NCI-H526 treated with DMSO at 0.1 percent for 48 hours (cell line): ENCODE results near the gene CD109.

Experiments
- DNase-seq: peaks from one replicate; lab custom pipeline; 2025; lab: John Stamatoyannopoulos, UW

The CD109 gene

DNA sequence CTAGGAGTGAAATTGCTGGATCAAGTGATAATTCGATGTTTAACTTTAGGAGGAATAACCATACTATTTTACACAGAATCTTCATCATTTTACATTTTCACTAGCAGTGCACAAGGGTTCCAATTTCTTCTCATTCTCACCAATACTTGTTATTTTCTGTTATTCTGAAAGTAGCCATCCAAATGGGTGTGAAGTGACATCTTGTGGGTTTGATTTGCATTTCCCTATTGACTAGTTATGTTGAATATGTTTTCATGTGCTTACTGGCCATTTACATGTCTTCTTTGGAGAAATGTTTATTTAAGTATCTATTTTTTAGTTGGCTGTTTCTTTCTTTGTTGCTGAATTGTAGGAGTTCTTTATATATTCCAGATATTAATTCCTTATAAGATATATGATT lies 164.3 kb downstream of the CD109 start:
- no peak for DNase-seq

DNA sequence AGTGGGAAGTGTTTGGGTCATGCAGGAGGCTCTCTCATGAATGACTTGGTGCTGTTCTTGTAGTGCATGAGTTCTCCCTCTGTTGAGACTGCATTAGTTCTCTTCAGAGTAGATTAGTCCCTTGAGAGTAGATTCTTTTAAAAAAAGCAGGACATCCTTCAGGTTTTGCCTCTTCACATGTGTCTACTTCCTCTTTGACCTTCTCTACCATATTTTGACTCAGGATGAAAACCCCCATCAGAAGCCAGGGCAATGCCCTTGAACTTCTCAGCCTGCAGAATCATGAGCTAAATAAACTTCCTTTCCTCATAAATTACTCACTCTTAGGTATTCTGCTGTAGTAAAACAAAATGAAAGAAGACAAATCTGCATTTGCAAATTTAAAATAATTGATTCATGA lies 170.3 kb downstream of the CD109 start:
- DNase-seq, result no peak

DNA sequence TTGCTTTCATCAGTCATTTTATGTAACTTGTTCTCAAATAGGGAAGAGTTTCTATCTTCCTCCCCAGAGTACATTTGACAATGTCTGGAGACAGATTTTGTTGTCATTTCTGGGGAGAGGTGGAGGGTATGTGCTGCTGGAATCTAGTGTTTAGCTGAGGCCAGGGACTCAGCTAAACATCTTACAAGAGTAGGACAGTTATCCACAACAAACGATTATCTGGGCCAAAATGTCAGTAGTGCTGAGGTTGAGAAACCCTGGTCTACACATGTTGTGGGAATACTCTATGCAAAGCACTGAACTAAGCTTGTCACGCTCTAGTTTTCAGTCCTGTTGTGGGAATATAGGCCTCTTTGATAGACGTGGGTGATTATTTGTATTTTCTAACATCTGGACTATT lies 171.4 kb downstream of the CD109 start:
- DNase-seq, result no peak

DNA sequence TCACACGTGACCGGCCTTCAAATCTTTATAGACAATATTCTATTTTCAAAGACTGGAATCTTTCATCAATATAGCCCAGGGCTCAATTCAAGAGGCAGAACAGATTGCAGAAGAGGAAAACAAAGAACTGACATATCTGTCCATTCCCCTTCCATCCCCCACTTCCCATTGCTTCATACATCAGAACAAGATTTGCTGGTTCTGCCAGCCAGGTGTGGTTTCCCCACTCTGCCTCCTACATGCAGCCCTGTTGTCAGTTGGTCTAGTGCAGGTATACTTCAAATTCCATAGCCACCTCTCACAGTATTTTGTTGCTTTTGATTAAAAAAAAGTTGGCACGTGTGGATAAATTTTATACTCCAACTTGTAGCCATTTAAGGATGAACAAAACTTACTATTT lies 174.9 kb downstream of the CD109 start:
- DNase-seq, result no peak

DNA sequence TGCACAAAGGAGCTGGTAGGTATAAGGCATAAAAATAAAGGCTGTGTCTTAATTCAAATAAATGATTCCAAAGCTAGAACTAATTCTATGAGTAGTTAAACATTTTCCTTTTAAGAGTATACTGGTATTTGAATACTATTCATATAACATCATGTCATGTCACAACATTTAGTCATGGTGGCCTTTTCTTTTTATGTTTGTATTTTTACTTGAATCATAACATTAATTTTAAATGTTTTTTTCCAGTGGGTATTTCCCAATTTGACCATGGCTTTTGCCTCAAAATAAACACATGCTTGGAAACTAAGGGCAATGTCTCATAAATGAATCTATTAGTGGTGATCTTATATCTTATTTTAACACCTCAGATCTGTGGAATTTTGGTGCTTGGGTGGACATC lies 177.1 kb downstream of the CD109 start:
- no peak for DNase-seq
